ENCODE results near the gene COX7A2L.
"Not testable (repeated sequence)": the region's sequence is repeated elsewhere in the genome, so short reads cannot be mapped to it uniquely, and the experiment has no call there.

DNA sequence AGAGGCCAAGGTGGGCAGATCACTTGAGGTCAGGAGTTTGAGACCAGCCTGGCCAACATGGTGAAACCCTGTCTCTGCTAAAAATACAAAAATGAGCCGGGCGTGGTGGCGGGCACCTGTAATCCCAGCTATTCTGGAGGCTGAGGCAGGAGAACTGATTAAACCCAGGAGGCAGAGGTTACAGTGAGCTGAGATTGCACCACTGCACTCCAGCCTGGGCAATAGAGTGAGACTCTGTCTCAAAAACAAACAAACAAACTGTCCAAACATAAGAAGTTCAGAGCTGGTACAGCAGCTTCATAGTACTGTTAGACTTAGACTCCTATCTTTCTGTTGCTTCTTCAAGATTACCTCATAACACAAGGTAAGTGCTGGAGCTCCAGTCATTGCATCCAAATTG lies 32.3 kb upstream of the COX7A2L start:
- TF ChIP-seq POLR2A, POLR2AphosphoS5 (IDR thresholded peaks at IDR 0.05): not testable (repeated sequence)
- TF ChIP-seq, protein P1, sequence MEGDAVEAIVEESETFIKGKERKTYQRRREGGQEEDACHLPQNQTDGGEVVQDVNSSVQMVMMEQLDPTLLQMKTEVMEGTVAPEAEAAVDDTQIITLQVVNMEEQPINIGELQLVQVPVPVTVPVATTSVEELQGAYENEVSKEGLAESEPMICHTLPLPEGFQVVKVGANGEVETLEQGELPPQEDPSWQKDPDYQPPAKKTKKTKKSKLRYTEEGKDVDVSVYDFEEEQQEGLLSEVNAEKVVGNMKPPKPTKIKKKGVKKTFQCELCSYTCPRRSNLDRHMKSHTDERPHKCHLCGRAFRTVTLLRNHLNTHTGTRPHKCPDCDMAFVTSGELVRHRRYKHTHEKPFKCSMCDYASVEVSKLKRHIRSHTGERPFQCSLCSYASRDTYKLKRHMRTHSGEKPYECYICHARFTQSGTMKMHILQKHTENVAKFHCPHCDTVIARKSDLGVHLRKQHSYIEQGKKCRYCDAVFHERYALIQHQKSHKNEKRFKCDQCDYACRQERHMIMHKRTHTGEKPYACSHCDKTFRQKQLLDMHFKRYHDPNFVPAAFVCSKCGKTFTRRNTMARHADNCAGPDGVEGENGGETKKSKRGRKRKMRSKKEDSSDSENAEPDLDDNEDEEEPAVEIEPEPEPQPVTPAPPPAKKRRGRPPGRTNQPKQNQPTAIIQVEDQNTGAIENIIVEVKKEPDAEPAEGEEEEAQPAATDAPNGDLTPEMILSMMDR (IDR thresholded peaks at IDR 0.05) = not testable (repeated sequence)

Measured in breast epithelium (tissue), 3 donors.